NCI-H2196 (cell line): ENCODE results near the gene ARL6IP1.

Experiments
- DNase-seq: peaks from one replicate; lab custom pipeline; 2025; ENCODE audit not compliant: unreplicated experiment; lab: John Stamatoyannopoulos, UW

Gene ARL6IP1

DNA sequence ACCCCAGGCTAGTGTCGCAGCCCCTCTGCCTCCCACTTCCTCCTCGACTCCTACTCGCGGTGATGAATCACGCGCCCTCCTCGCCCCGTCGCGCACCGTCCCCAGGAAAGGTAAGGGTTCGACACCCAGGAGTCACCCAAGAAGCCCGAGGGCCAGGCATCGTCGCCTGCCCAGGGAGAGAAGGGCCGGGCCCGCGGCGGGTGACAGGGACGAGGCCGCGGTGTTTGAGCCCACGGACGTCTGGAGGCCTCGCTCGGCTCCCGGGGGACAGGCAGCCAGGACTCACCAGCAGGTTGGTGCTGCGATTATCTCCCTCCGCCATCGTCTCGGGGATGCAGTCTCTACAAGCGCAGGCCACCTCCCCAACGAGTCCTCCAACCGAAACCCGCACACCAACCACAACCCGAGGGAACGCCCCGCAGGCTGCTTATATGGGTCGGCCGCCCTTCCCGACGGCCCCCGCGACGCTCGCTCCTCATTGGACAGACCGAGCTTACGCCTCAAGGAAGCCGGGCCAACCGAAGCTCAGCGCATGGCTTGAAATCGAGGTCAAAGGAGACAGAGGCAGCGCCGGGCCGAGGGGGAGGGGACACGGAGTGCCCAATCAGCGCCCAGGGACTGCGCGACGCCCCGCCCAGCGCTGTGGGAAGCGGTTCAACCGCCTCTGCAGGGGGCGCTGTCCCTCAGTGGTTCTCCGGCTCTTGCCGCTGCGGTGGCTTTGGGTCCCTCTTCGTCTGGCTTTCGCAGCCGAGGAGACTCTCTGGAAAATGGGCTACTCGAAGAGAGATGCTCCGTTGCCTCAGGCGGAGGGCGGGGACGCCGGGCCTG, at the start of gene ARL6IP1:
TSS of gene ARL6IP1 (minus strand) at position 405 of the 828 bp plus-strand sequence. CDS start at position 322, 83 bp downstream.
- DNase-seq, result peak; percentile 100

GRCh38 chr16:18846416-18846815, 45.1 kb upstream of the ARL6IP1 start:
- no peak for DNase-seq

- no peak for DNase-seq
Measured at GRCh38 chr16:18842565-18842964, 41.2 kb upstream of the ARL6IP1 start.

- no peak for DNase-seq
Measured at GRCh38 chr16:18841833-18842525, 40.6 kb upstream of the ARL6IP1 start.

- no peak for DNase-seq
Measured at GRCh38 chr16:18839555-18839954, 38.2 kb upstream of the ARL6IP1 start.

DNA sequence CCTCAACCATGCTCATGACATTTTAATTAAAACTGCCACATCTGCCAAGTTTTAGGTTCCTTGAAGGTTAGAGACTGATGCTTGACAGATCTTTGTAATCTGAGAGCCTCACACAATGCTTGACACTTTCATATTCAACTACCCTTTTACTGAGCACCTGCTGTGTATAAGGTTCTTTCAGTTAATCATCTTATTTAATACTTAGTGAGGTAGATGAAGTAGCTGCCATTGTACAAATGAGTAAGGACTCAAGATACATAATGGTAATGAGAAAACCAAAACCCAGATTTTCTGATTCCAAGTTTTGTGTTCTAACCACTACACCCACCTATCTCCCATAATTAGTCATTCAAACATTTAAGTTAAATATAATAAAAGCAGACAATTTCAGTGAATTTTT, 35.4 kb upstream of the ARL6IP1 start:
- DNase-seq, result no peak

- DNase-seq, result peak; percentile 33
Measured at GRCh38 chr16:18834864-18835263, 33.5 kb upstream of the ARL6IP1 start.

DNA sequence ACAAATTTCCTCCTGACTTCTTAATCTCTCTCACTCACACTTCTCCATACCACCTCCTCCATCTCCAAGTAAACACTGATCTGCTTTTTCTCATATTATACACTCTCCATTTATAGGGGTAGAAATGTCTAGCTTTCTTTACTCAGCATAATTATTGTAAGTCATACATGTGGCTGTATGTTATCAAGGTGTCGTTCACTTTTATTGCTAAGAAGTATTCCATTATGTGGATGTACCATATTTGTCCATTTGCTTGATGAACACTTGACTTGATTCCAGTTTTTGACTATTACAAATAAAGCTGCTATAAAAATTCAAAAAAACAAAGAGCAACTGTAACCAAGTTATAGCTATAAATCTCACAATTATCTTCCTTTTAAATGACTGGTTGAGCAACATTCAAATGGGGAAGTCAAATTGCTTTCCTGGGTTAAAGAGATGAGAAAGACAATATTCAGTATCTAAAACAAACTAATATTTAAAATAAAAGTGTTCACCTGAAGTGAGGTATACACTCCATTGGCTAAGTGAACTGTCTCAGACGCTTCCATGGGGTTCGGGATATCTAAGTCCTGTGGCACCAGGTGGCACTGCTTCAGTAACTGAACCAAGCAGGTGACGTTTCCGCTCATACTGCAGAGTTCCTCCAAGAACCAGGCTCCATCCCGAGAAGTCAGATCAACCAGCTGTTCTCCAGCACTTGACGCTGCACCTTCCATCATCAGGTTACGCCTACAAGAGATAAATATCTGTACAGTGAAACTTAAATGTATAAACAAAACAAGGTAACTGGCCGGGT, 32.6 kb upstream of the ARL6IP1 start:
- no peak for DNase-seq

GRCh38 chr16:18832613-18833012, 31.3 kb upstream of the ARL6IP1 start:
- DNase-seq, result no peak

- DNase-seq, result no peak
Measured at GRCh38 chr16:18832006-18832405, 30.7 kb upstream of the ARL6IP1 start.

DNA sequence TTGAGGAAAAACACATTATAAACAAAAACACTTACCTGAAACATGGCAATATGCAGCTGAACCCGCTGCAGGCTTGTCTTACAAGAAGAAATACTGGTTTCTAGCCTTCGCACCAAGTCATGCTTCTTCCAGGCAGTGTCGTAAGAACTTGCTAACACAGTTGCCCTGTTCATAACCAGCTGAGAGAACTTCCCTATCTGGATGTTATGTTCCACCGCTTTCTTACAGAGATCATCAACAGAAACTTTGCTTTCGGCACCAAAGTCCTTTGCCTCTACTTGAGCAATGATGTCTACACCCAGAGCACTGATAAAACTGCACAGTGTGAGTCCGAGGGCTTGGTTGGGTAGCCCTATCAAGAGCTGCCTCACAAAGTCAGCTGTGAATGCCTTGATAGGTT, 27.9 kb upstream of the ARL6IP1 start:
- DNase-seq, result no peak

DNA sequence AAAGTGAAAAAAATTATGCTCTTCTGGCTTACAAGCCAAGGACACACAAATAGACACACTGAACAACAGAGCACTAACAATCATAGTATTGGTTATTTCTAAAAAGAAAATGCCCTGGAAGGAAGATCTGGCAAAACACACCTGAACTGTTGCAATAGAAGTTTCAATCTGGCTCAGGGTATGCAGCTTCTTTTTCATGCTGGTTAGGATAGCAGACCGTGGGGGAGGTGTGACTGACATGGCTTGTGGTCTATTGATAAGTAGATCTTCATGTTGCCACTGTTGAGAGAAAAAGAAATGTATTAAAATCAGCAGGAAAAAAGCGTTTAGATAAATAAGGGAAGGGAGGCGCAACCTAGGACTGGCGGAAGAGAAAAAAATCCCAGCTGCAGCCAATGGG, 26.5 kb upstream of the ARL6IP1 start:
- DNase-seq, result no peak

DNA sequence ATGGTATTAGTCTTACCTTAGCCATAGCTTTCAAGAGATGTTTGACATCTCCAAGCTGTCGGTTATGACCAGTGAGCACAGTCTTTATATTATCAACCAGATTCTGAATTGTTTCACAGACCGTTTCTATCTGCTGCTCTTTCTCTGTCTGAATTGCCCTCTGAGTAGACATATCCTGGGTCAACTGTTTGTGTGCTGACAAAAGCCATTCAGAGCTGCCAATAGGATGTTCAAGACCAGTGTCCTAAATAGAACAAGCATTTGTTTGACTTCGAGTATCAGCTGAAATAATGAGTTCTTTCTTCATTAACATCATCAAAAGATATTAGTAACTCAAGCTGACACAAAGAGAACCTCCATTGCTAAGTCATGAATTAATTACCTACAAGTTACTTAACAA, 14.9 kb upstream of the ARL6IP1 start:
- no peak for DNase-seq

GRCh38 chr16:18811925-18812324, 10.6 kb upstream of the ARL6IP1 start:
- DNase-seq, result no peak

DNA sequence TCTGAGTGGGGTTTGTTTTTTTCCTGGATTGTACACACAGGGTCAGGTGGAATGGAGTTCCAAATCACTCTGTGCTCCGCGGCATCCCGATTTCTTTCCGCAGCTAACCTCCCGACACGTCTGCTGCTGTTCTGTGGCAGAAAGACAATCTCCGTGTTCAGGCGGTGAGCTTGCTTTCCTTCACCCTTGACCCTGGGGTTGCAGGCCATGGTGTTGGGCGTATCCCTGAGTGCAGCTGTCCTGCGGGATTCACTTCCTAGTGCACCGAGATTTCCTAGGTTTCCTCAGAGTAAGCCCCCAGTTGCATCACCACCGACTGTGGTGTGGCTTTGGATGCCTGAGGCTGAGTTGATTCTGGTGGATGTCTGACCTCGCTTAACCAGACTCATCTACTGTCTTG, 7.8 kb upstream of the ARL6IP1 start:
- DNase-seq, result no peak

DNA sequence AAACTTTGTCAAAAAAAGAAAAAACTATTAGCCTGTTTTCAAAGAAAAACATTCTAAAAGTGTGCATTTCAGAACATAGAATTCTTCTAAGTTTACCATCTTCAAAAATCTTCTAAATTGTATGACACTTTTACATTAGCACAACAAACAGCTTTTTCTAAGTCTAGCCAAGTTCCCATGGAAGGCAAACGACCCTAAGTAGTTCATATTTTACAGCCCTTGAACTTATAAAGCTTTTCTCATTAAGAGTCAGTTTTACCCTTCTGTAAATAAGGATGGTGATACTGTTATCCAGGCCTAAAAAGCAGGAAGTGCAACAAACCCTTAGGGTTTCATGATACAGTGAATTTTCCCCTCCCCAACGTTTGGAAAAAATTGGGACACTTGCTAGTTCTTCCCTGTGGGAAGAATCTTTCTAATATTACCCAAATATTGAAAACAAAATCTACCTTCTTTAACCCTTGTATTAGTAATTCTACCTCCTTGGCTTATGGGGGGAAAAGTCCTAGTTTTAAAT, 4.0 kb upstream of the ARL6IP1 start:
- DNase-seq, result no peak

GRCh38 chr16:18804540-18804939, 3.2 kb upstream of the ARL6IP1 start:
- no peak for DNase-seq

GRCh38 chr16:18803569-18804462, 2.5 kb upstream of the ARL6IP1 start:
- DNase-seq, result no peak

DNA sequence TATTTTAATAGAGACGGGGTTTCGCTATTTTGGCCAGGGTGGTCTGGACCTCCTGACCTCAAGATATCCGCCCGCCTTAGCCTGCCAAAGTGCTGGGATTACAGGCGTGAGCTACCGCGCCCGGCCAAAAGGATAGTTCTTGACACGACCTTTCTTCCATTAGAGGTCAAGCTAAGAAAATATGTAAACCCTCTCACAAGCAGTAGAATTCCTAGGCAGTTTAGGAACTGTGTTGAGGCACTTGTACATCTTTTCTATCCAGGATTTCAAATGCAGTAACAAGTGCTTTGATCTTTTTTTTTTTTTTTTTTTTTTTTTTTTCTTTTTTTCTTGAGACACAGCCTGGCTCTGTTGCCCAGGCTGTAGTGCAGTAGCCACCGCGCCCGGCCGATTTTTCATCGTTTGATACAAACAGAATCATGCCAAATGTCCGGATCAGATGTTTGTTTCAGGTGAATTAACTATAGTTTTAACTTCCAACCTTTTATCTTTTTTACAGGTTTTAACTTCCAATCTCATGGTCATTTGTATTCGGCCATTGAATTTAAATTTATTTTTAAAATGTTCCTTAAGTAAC, 1.5 kb upstream of the ARL6IP1 start:
- no peak for DNase-seq

- DNase-seq, result no peak
Measured at GRCh38 chr16:18800775-18801144, 589 bp downstream of the ARL6IP1 start.
